Neural progenitor cell (in vitro differentiated cells): ENCODE measurements around the gene PLEKHA7. TPM values are rescaled to one million over a fixed set of nuclear protein-coding genes. Genes with fewer than 3 reads are reported as not detected.
A peak's percentile ranks its signal among the peaks of the same experiment; 100 is the strongest.

Experiments
- DNase-seq: peaks from one replicate; pipeline ENCODE4 v3.0.0-alpha.2; 2016; ENCODE audit warnings: low spot score
- H2AFZ ChIP-seq: fragments of 200-600 bp; sonication (generic); replicated peaks from 2 replicates; pipeline ENCODE4 v1.6.1; 2016; ENCODE audit warnings: antibody characterized with exemption
- H3F3A ChIP-seq: fragments of 200-600 bp; sonication (generic); 2 replicates; pipeline ENCODE4 v1.6.1; 2016; ENCODE audit warnings: antibody characterized with exemption, low read depth
- H3K27ac ChIP-seq: fragments of 200-600 bp; sonication (generic); 2 replicates; pipeline ENCODE4 v1.5.1; 2016; ENCODE audit warnings: mild to moderate bottlenecking
- H3K27me3 ChIP-seq: fragments of 200-600 bp; sonication (generic); 2 replicates; pipeline ENCODE4 v1.6.1; 2016; ENCODE audit warnings: mild to moderate bottlenecking, moderate library complexity
- H3K36me3 ChIP-seq: fragments of 200-600 bp; sonication (generic); 2 replicates; pipeline ENCODE4 v1.5.1; 2016
- H3K4me1 ChIP-seq: fragments of 200-600 bp; sonication (generic); 2 replicates; pipeline ENCODE4 v1.6.1; 2016; ENCODE audit warnings: mixed run types
- H3K4me2 ChIP-seq: fragments of 200-600 bp; sonication (generic); 2 replicates; pipeline ENCODE4 v1.6.1; 2016
- H3K4me3 ChIP-seq: fragments of 200-600 bp; sonication (generic); 2 replicates; pipeline ENCODE4 v1.5.1; 2016
- H3K79me2 ChIP-seq: fragments of 200-600 bp; sonication (generic); 2 replicates; pipeline ENCODE4 v1.6.1; 2016; ENCODE audit warnings: low read depth
- H3K9ac ChIP-seq: fragments of 200-600 bp; sonication (generic); 2 replicates; pipeline ENCODE4 v1.6.1; 2016
- H3K9me3 ChIP-seq: fragments of 200-600 bp; sonication (generic); 2 replicates; pipeline ENCODE4 v1.5.1; 2016; ENCODE audit warnings: low read depth
- H4K20me1 ChIP-seq: fragments of 200-600 bp; sonication (generic); 2 replicates; pipeline ENCODE4 v1.6.1; 2016; ENCODE audit warnings: low read depth
- H3K27ac Mint-ChIP-seq: 3 replicates; pipeline ENCODE4 v1.8.0; 2021; ENCODE audit warnings: mixed read lengths
- H3K27me3 Mint-ChIP-seq: 2 replicates; pipeline ENCODE4 v1.8.0; 2022; ENCODE audit warnings: low read depth, mild to moderate bottlenecking, inconsistent platforms, moderate library complexity, mixed read lengths; ENCODE audit not compliant: insufficient read depth
- H3K36me3 Mint-ChIP-seq: 3 replicates; pipeline ENCODE4 v1.8.0; 2021; ENCODE audit warnings: mixed read lengths
- H3K4me1 Mint-ChIP-seq: 3 replicates; pipeline ENCODE4 v1.8.0; 2021; ENCODE audit warnings: mixed read lengths
- H3K4me3 Mint-ChIP-seq: 3 replicates; pipeline ENCODE4 v1.8.0; 2021; ENCODE audit warnings: mild to moderate bottlenecking, moderate library complexity, mixed read lengths
- H3K9me3 Mint-ChIP-seq: 3 replicates; pipeline ENCODE4 v1.8.0; 2020; ENCODE audit warnings: mixed read lengths
- EZH2 ChIP-seq: fragments of 200-600 bp; sonication (generic); IDR thresholded peaks from 2 replicates; pipeline ENCODE4 v1.6.1; 2017; ENCODE audit warnings: antibody characterized with exemption, mild to moderate bottlenecking, moderate library complexity
- EZH2phosphoT487 ChIP-seq: fragments of 200-600 bp; sonication (generic); IDR thresholded peaks from 2 replicates; pipeline ENCODE4 v1.6.1; 2017; ENCODE audit warnings: antibody characterized with exemption
- total RNA-seq: library from RNA; depleted of rRNA; stranded (reverse); fragments of >200 nt; gene quantifications from 2 replicates; pipeline ENCODE4 v1.2.3, GENCODE V29; 2015; ENCODE audit warnings: low replicate concordance
- TF ChIP-seq, protein P1 (sequence below): fragments of 200-600 bp; sonication (generic); IDR thresholded peaks from 2 replicates; pipeline ENCODE4 v1.5.1; 2017; ENCODE audit warnings: antibody characterized with exemption, mild to moderate bottlenecking

PLEKHA7 gene
- total RNA-seq, 1 donor from 2014 or later: 20.3 TPM

DNA sequence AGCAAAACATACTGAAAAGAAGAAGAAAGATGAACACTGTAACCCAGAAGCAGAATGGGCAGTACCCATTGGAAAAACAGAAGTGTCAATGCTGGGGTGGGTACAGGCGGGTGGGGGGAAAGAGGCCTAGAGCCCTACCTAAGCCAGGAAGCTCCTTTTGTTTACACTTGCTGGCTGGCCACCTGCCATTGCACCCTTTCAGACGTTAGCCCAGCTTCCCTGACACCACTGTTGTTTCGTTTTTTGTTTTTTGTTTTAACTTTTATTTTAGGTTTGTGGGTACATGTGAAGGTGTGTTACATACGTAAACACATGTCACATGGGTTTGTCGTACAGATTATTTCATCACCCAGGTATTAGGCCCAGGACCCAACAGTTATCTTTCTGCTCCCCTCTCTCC, 55.4 kb downstream of the PLEKHA7 start:
- Histone ChIP-seq H3K9me3 (no peaks in the 10 kb centered on the region), H3K9ac (no peak overlapping the region), H3K79me2 (peaks cover 12% of the 10 kb centered on the region), H3K36me3 (no peaks in the 10 kb centered on the region), H2AFZ (no peak overlapping the region), H4K20me1 (peaks cover 26% of the 10 kb centered on the region), H3K27ac (no peak overlapping the region), H3F3A (peaks cover 10% of the 10 kb centered on the region), H3K4me3 (no peak overlapping the region), H3K4me1 (peaks cover 26% of the 10 kb centered on the region), H3K4me2 (peak overlapping the region; percentile 40), H3K27me3 (no peaks in the 10 kb centered on the region)
- no peak overlapping the region for H3K4me3 Mint-ChIP-seq
- H3K4me1 Mint-ChIP-seq: peaks cover 12% of the 10 kb centered on the region
- no peaks in the 10 kb centered on the region for H3K9me3 Mint-ChIP-seq
- no peak overlapping the region for H3K27ac Mint-ChIP-seq
- H3K27me3 Mint-ChIP-seq: no peaks in the 10 kb centered on the region
- DNase-seq: no peak
- TF ChIP-seq EZH2phosphoT487: no peak
- TF ChIP-seq, protein P1, sequence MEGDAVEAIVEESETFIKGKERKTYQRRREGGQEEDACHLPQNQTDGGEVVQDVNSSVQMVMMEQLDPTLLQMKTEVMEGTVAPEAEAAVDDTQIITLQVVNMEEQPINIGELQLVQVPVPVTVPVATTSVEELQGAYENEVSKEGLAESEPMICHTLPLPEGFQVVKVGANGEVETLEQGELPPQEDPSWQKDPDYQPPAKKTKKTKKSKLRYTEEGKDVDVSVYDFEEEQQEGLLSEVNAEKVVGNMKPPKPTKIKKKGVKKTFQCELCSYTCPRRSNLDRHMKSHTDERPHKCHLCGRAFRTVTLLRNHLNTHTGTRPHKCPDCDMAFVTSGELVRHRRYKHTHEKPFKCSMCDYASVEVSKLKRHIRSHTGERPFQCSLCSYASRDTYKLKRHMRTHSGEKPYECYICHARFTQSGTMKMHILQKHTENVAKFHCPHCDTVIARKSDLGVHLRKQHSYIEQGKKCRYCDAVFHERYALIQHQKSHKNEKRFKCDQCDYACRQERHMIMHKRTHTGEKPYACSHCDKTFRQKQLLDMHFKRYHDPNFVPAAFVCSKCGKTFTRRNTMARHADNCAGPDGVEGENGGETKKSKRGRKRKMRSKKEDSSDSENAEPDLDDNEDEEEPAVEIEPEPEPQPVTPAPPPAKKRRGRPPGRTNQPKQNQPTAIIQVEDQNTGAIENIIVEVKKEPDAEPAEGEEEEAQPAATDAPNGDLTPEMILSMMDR: no peak
- no peak for TF ChIP-seq EZH2
- H3K36me3 Mint-ChIP-seq: peaks cover 1% of the 10 kb centered on the region

DNA sequence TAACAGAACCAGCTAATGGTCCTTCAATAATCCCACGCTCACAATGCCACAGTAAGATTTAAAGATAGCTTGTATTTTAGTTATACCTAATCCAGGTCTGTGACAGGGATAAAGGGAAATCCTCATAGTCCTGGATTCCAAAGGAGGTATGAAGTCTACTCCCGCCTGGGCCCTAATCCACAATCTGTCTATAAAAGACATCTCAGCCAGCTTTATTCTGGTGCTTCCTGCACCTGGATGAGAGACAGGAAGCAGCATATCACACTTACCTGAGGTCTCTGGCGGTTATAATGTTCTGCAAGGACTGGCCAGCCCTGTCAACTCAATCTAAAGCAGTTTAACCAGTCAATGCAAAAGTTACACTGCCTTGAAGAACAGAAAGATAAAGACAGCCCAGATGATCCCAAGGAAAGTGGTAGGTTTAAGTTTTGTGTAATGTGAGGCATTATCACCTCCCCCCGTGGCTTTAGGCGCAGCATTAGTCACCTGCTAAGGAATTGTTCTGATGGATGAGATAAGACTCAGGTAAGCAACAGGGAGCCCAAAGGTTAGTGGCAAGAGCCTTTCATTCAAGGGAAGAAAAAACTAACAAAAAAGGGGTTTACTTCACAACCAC, 57.6 kb downstream of the PLEKHA7 start:
- Histone ChIP-seq H3K4me1 (peaks cover 36% of the 10 kb centered on the region), H3K9me3 (no peaks in the 10 kb centered on the region), H3K27ac (no peak overlapping the region), H3K36me3 (no peaks in the 10 kb centered on the region), H3K79me2 (peaks cover 12% of the 10 kb centered on the region), H3K4me3 (no peak overlapping the region), H3K27me3 (no peaks in the 10 kb centered on the region), H3F3A (peaks cover 10% of the 10 kb centered on the region), H4K20me1 (peaks cover 26% of the 10 kb centered on the region), H3K9ac (no peak overlapping the region), H3K4me2 (peak overlapping the region; percentile 23), H2AFZ (no peak overlapping the region)
- Mint-ChIP-seq H3K27ac (no peak overlapping the region), H3K4me3 (no peak overlapping the region), H3K9me3 (no peaks in the 10 kb centered on the region), H3K4me1 (peaks cover 17% of the 10 kb centered on the region), H3K27me3 (no peaks in the 10 kb centered on the region), H3K36me3 (no peaks in the 10 kb centered on the region)
- TF ChIP-seq, protein P1: no peak
- DNase-seq: no peak

DNA sequence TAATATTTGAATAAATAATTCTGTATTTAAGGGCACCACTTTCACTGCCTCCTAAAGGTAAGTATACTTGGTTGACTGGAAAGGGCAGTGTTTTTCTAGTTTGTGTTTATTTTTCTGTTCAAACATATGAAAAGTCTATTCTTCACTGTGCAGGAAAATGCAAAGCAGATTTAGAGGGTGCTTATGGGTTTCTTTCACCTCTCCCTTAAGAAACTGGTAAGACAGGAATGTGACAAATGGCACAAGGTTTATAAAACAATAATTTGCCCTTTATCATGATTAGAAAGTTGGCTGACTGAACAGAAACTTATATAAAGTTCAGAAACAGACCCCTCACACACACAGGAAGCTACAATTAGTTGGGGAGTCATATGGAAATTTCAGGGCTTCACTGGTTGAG, 60.6 kb downstream of the PLEKHA7 start:
- TF ChIP-seq EZH2: no peak
- TF ChIP-seq, protein P1: no peak
- no peak for TF ChIP-seq EZH2phosphoT487
- Mint-ChIP-seq H3K4me3 (no peak overlapping the region), H3K27me3 (peaks cover 2% of the 10 kb centered on the region), H3K9me3 (no peaks in the 10 kb centered on the region), H3K27ac (no peak overlapping the region), H3K36me3 (no peaks in the 10 kb centered on the region), H3K4me1 (peaks cover 13% of the 10 kb centered on the region)
- no peaks in the 10 kb centered on the region for H3K9me3 ChIP-seq
- no peak overlapping the region for H3K4me2 ChIP-seq
- no peak for DNase-seq
- peaks cover 29% of the 10 kb centered on the region for H3K4me1 ChIP-seq
- no peak overlapping the region for H3K9ac ChIP-seq
- no peaks in the 10 kb centered on the region for H3K27me3 ChIP-seq
- H3K4me3 ChIP-seq: no peak overlapping the region
- no peak overlapping the region for H3K27ac ChIP-seq
- peaks cover 12% of the 10 kb centered on the region for H4K20me1 ChIP-seq
- H2AFZ ChIP-seq: no peak overlapping the region
- no peaks in the 10 kb centered on the region for H3K79me2 ChIP-seq
- H3F3A ChIP-seq: peaks cover 5% of the 10 kb centered on the region
- no peaks in the 10 kb centered on the region for H3K36me3 ChIP-seq
